Measurements from ENCODE around the gene LOC101059915.
"Not testable (repeated sequence)": the region's sequence is repeated elsewhere in the genome, so short reads cannot be mapped to it uniquely, and the experiment has no call there.

GRCh38 chrX:71696641-71697465 is 29.5 kb downstream of the LOC101059915 start:
- not testable (repeated sequence) for TF ChIP-seq CTCF, POLR2A (IDR thresholded peaks at IDR 0.05)
